Stimulated activated CD8-positive, alpha-beta memory T cell treated with anti-CD3 and anti-CD28 coated beads, Interleukin-15, amount 100 ng/mL, for 24 hours (primary cell): Measurements from ENCODE around the gene MRNIP.
"Not testable (repeated sequence)": the region's sequence is repeated elsewhere in the genome, so short reads cannot be mapped to it uniquely, and the experiment has no call there.

Experiments used
- DNase-seq: peaks from one replicate; pipeline ENCODE4 v3.0.0-alpha.2; 2020; ENCODE audit warnings: low read depth

MRNIP gene

GRCh38 chr5:179839328-179840256 is 19.0 kb downstream of the MRNIP start:
- DNase-seq = no peak

- DNase-seq = no peak
These were observed 21.3 kb downstream of the MRNIP start for GRCh38 chr5:179837076-179838011.

GRCh38 chr5:179836225-179837019 is 22.2 kb downstream of the MRNIP start:
- DNase-seq = no peak

- not testable (repeated sequence) for DNase-seq
These were observed 23.7 kb downstream of the MRNIP start for GRCh38 chr5:179834871-179835270.

- DNase-seq = no peak
These were observed 24.5 kb downstream of the MRNIP start for GRCh38 chr5:179834120-179834519.

GRCh38 chr5:179833709-179834070 is 24.9 kb downstream of the MRNIP start:
- DNase-seq = no peak

- no peak for DNase-seq
These were observed 25.4 kb downstream of the MRNIP start for GRCh38 chr5:179833056-179833708.

- no peak for DNase-seq
These were observed 26.4 kb downstream of the MRNIP start for GRCh38 chr5:179832039-179832745.

- DNase-seq = no peak
These were observed 27.7 kb downstream of the MRNIP start for GRCh38 chr5:179830818-179831468.

GRCh38 chr5:179829732-179830435 is 28.7 kb downstream of the MRNIP start:
- DNase-seq = no peak

GRCh38 chr5:179828756-179829421 is 29.7 kb downstream of the MRNIP start:
- DNase-seq = no peak

GRCh38 chr5:179827680-179828079 is 30.9 kb downstream of the MRNIP start:
- no peak for DNase-seq

- no peak for DNase-seq
These were observed 32.9 kb downstream of the MRNIP start for GRCh38 chr5:179825655-179826182.

GRCh38 chr5:179824745-179825112 is 33.9 kb downstream of the MRNIP start:
- DNase-seq = no peak

- no peak for DNase-seq
These were observed 34.5 kb downstream of the MRNIP start for GRCh38 chr5:179823937-179824744.

- no peak for DNase-seq
These were observed 36.1 kb downstream of the MRNIP start for GRCh38 chr5:179822444-179822990.

- DNase-seq = no peak
These were observed 36.6 kb downstream of the MRNIP start for GRCh38 chr5:179822059-179822432.
